HG02623 (cell line): ENCODE results near the gene ARL4C.
"Not testable (repeated sequence)": the region's sequence is repeated elsewhere in the genome, so short reads cannot be mapped to it uniquely, and the experiment has no call there.

ENCODE experiments used
- ATAC-seq: cut with Tn5 transposase; IDR thresholded peaks from one replicate; pipeline ENCODE4 v1.9.1; 2021; ENCODE audit warnings: moderate library complexity; ENCODE audit not compliant: unreplicated experiment

Gene ARL4C

DNA sequence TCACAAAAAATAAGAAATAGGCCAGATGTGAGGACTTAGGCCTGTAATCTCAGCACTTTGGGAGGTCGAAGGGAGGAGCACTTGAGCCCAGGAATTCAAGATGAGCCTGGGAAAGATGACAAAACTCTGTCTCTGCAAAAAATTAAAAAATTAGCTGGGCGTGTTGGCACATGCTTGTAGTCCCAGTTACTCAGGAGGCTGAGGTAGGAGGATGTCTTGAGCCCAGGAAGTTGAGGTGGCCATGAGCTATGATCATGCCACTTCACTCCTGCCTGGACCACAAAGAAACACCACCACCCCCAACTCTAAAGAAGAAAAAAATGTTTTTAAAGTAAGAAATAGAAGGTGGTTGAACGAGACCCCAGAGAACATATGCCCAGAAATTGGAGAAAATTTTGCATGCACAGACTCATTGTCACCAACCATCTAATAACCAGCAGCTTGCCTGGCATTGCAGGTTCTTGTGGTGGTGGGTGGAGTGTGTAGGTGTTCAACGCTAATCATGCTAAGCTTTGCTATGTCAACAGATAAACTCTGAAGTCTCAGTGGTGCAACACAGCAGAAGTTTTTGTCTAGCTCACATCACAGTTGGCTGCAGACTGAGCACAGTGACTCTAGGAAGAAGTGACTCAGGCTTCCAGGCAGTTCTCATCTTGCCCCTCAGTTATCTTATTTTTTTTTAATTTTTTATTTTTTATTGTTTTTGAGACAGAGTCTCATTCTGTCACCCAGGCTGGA is 18.6 kb downstream of the ARL4C start:
- no peak for ATAC-seq

DNA sequence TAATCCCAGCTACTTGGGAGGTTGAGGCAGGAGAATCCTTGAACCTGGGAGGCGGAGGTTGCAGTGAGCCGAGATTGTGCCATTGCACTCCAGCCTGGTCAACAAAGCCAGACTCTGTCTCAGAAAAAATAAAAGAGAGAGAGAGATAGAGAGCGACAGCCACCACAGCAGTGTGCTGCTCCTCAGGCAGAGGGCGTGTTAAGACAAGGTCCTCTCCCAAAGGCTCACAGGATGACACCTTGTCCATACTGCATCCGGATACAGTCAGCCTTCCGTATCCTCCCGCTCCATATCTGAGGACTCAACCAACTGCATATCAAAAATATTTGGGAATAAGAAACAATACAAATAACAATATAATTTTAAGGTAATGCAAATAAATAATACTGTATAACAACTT is 20.1 kb downstream of the ARL4C start:
- ATAC-seq: no peak

DNA sequence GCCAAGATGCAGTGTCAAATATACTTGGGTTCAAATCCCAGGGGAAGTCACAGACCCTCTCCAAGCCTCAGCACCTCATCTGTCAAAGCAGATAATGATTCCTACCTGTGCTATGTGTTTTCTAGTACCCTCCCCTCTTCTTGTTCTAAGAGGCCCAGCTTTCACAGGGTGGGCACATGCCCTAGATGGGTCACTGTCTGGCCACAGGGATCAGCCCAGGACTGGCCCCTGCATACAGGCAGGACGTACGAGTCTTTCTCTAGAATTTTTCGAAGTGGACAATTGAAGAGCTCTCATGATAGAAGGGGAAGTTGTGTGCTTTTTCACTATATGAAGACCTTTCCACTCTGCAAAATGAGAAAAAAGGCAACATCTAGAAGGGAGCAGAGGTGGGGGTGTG is 22.2 kb downstream of the ARL4C start:
- ATAC-seq: no peak

DNA sequence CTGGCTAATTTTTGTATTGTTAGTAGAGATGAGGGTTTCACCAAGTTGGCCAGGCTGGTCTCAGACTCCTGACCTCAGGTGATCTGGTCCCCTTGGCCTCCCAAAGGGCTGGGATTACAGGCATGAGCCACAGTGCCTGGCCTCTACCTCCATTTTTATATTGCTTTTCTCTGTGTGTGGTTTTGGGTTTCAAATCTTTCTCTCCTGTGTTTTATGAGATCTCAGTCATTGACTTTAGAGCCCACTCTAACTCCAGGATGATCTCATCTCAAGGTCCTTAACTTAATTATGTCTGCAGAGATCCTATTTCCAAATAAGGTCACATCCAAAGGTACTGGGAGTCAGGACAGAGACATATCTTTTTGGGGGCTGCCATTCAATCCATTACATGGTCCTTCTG is 24.7 kb downstream of the ARL4C start:
- no peak for ATAC-seq

DNA sequence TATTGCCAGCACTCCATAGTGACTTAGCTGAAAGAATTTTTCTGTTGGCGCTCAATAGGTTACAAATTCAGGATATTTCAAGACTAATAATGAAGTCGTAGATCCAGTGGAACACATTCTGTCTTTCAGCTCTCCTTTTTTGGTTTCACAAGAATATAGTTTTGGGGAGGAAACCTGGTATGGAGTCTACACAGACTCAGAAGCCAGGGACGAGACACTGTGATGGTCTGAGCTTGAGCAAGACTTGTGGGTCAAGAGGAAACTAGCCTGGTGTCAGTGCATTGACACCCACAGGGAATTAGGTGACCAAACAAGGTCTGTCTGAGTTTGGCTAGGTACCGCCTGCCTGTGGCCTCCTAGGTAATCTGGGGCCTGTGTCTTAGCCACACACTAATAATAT is 26.9 kb downstream of the ARL4C start:
- ATAC-seq: no peak

DNA sequence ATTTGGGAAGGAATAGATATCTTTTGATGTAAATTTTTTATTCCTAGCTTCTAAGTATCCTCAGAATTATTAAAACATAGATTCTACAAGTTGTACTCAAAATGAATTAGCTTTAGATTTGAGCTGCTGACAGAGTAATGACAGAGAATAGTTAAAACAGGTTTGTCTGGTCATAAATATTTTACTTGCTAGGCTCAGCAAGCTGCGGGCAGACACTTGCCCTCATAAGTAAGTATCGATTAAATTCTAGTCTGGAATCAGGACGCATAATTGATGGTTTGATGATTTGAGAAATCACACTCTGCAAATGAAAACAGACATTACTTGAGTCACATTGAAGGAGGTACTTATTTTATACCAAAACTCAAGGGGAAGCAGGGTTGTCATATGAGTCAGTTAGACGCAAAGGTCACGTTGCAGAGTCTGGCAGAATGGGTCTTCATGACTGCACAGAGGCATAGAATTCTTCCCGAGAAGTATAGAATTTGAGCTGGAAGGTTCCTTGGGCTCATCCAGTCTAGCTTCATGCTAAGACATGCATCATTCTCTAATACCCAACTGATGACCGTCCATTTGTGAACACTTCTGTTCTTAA is 27.5 kb downstream of the ARL4C start:
- ATAC-seq: no peak

DNA sequence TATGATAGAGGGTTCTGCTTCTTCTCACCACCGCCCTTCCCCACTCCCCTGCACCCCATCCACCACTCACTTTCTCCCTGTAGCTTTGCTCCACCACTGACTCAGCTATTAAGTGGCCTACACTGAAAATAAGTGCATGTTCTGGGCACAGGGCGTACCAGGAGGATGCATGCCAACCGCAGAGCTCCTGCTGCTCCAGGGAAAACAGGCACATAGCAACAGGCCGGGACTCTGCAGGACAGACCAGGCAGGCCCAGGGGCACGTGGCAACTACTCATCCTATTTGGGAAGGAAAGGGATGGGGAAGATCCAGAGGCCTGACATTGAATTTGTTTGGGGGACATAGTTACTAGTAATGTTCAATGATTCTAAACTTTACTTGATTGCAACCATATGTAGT is 28.4 kb downstream of the ARL4C start:
- ATAC-seq: no peak

DNA sequence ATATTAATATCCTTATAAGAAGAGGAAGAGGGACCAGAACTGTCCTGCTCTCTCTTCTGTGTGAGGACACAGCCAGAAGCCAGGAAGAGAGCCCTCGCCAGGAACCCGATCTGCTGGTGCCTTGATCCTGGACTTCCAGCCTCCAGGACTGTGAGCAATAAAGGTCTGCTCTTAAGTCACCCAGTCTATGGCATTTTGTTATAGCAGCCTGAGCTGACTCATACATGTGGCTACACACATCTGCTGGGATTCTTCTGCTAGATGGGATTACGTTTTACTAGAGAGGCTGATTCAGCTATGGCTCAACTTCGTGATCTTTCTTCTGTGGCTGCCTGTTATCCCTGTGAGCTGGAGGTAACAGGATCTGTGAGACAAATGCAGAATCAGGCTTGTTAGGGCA is 29.6 kb downstream of the ARL4C start:
- no peak for ATAC-seq

DNA sequence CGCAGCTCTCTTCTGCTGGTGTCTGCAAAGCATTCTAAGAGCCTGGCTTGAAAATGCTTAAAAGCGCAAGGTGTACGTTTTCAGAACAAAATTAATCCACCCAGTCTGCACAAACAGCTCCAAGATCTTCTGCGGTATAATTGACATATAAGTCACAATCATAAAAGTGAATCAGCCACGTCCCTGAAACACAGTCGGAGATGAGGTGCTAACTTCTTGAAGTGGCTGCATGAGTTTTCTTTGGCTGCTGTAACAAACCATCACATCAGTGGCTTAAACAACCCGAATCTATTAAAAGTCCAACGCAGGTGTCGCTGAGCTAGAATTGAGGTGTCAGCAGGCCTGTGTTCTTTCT is 32.6 kb downstream of the ARL4C start:
- no peak for ATAC-seq

DNA sequence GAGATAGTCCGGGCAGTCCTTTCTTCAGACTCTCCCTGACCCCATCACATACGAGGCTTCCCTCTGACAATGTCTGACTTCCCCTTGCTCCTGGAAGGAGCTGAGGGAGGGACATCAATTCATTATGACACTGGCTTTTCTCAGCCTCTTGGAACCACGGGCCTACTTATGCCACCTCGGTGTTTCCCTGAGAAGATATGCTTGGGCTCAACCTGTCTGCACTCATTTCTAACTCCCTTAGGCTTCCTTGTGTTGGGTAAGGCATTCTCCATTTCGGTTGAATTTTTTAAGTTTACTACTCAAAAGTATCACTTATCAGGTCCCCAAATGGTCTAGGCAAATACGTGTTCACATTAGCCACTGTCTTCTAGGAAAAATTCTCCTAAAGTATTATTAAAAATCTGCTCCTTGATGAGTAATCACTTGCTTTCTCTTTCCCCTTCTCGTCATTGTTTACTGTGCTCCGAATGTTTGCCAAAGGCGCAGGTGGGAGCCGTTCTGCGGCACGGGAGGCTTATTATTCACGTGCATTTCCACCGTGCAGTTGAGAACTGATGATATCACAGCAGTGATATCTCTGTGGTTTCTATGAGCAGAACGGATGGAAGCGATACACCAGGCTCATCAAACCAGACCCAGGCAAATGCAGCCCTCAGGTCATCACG is 33.1 kb downstream of the ARL4C start:
- ATAC-seq: no peak

DNA sequence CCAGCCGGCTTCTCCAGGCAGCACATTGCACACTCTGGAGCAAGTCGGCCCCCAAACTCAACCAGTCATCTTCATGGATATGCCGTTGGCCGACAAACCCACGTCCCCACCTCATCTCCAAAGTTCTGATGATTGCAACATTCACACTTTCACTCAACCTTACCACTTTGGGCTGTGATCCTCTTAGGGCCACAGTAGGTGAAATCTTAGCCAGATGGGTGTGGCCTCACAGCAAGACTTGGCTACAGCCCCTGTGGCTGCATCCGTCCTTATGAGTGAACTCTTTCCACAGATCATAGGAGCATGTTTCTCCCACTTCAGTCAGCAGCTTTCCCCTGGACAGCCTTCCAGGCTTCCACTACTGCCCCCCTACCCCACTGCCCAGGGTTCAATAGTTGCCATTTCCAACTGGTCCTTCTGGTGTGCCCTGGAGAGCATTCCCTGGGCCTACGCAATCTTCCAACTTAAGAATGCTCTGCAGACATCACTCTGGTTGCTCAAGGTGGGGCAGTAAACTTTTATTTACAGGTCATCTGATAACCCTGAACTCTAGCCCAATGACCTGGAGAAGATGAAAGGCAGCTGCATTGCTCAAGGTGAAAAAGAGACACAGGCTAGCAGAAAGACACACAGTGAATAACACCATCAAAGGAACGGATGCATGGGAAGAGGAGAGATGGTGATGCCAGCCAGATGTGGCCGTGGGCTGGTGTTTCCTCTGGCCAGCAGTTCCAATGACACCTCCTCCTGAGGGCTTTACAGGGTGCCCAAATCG is 34.5 kb downstream of the ARL4C start:
- no peak for ATAC-seq

DNA sequence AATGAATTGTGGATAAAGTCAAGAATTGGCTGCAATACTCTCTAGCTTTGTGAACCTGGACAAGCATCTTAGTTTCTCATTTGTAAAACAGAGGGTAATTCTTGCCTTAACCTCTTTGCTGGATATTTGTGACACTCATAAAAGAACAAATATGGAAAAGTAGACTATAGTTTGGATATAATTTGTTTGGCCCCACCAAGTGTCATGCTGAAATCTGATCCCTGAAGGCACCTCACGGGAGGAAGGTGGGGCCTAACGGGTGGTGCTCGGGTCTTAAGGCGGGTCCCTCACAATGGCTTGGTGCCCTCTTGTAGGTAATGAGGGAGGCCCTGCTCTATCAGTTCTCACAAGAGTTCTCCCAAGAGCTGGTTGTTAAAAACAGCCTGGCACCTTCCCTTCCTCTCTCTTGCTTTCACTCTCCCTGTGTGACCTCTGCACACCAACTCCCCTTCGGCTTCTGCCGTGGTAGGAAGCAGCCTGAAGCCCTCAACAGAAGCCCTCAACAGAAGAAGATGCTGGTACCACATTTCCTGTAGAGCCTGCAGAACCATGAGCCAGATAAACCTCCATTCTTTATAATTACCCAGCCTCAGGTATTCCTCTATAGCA is 37.4 kb downstream of the ARL4C start:
- no peak for ATAC-seq

DNA sequence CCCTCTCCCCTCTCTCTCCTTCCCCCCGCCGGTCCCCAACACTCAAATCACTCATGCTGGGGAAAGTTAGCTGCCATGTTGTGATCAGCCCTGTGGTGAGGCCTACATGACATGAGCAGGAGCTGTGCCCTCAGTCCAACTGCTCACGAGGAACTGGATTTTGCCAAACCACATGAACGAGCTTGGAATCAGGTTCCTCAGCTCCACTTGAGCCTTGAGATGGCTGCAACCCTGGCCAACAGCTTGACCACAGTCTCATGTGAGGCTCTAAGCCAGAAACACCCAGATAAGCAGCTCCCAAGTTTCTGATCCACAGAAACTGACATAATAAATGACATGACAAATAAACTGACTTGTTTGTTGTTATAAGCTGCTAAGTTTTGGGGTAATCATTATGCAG is 38.4 kb downstream of the ARL4C start:
- no peak for ATAC-seq

DNA sequence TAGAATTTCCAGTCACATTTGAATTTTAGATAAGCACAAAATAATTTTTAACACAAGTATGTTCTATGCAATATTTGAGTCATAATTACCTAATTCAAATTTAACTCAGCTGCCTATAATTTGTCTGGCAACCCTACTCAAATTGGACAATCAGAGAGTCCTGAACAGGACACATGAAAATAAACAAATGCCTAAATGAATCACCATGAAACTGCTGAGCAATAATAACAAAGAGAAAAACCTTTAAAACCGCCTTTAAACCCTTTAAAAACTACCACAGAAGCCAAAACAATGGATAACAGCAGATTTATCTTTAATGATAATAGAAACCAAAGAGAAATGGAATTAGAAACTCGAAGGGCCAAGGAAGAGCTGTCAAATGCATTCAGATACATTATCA is 39.5 kb downstream of the ARL4C start:
- ATAC-seq: no peak

DNA sequence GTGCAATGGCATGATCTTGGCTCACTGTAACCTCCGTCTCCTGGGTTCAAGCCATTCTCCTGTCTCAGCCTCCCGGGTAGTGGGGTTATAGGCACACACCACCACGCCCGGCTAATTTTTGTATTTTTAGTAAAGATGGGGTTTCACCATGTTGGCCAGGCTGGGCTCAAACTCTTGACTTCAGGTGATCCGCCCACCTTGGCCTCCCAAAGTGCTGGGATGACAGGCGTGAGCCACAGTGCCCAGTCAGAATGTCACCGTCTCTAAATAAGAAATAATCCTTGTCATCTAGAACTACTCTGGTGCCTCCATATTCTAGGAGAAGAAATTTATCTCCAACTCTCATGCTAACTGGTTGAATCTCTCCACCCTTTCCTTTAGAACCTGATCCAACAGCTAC is 41.6 kb downstream of the ARL4C start:
- not testable (repeated sequence) for ATAC-seq

DNA sequence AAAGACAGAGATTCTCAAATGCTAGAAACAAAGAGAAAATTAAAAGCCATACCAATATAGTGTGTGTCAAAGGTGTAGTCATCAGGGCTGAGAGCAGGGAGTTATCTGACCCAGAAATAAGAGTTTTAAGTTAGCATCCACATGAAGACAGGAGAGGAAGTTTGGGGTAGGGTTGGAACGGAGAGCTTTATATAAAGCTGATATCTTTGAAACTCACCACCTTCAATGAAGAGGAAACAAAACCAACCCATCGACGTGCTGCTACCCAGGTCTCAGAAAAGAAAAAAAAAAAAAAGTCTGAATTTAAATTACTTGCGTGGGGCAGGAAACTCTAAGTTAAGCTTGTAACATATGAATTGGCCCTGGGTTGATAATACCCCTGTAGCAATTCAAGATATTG is 42.4 kb downstream of the ARL4C start:
- no peak for ATAC-seq

DNA sequence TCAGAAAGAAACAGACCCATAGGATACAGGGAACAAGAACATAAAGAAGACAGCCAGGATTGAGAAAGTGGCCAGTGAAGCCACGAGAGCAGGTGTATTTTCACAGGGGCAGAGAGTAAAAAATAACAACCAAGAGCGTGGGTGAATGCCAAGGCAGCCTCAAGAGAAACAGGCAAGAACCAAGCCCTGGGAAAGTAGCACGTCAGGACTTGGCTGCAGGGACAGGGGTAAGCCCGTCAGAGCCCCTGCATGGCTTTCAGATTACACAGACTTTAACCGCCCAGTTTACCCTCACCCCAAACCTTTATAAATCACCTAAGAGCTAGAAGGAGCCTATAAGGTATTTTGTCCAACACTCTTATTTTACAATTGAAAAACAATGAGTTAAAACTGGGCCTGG is 43.7 kb downstream of the ARL4C start:
- ATAC-seq: no peak

DNA sequence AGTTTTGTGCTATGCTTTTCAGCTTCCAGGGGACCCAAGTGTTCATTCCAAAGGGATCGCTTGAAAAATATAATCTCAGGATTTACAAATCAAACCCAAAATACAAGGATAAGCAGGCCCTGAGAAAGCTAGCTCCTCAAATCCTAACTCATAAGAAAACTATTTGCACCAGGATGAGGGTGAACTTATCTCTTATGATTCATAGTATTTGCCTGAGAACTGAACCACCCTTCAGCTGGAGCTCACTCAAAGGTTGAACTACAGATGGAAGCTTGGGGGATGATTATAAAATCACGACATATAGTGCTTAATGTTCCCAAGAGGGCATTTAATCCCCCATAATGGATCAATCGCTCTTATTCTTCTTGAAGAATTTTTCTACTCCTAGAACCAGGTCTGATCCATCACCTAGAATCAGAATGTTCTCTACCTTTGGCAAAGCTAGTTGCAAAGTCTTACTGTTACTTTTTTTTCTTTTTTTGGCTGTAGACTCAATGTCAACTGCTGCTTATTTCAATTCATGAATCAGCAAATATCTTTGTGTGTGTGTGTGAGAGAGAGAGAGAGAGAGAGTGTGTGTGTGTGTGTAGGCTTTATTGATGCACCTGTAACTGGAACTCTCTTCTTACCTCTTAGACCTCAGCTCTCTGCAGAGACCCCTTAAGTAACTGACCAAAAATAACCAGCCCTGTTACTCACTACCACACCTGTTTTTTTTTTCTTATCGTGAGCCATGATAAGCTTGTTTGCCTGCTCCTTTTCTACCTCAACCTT is 44.8 kb downstream of the ARL4C start:
- no peak for ATAC-seq

DNA sequence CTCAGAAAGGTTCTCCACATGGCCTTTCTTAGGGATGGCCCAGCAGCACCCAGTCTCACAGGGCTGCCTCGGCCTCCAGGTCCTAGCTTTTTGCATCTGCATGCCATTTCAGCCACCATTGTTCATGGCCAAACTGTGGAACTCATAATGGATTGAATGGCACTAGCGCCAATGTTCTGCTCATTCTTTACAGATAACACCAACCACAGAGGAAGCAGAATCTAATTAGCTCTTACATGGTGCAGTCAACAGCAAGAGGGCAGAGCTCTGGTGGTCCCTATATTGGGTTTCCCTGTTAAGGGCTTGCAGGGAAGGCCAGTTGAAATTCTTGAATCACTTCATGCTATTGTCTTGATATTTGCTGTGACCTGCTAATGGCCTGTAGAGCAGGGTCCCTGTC is 45.6 kb downstream of the ARL4C start:
- no peak for ATAC-seq

DNA sequence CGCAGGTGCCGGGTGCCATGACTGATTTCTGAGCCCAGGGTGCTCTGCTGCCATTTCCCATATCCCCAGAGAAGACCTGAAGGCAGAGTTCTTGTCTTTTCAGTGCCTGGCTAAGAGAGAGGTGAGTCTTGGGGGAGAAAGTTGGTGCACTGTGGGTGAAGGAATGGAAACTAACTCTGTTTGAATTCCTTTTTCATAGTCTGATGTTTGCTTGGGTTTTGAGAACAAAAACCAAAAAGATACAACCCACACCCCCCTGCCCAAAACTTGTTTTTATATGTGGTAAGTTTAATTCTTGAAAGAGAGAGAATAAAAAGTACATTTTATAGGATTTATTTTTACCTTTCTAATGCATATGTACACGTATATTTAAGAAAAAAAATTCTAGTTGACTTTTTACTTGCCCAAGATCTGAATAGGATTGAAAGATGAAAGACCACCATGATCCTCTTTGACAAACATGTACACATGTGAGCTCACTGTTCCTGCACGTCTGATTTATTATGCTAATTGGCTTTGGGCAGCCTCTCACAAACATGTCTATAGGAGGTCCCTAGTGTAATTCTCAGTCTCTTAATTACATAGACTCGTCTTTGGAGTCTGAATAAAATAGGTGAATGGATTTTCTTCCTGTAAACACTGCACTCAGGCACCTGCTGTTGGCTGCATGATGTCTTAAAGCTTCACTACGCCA is 46.3 kb downstream of the ARL4C start:
- ATAC-seq: no peak
